GM23248 (cell line): ENCODE measurements around the gene OR8K5.
"Not testable (repeated sequence)": the region's sequence is repeated elsewhere in the genome, so short reads cannot be mapped to it uniquely, and the experiment has no call there.

Source experiments
- EZH2 ChIP-seq: fragments of 200-600 bp; sonication (generic); IDR thresholded peaks from 2 replicates; pipeline ENCODE4 v1.6.1; 2018; ENCODE audit warnings: antibody characterized with exemption, mild to moderate bottlenecking; ENCODE audit not compliant: insufficient read depth, poor library complexity, severe bottlenecking
- EZH2phosphoT487 ChIP-seq: fragments of 200-600 bp; sonication (generic); IDR thresholded peaks from 2 replicates; pipeline ENCODE4 v1.6.1; 2018; ENCODE audit warnings: antibody characterized with exemption, moderate library complexity, mild to moderate bottlenecking, low read depth; ENCODE audit not compliant: insufficient read depth

DNA sequence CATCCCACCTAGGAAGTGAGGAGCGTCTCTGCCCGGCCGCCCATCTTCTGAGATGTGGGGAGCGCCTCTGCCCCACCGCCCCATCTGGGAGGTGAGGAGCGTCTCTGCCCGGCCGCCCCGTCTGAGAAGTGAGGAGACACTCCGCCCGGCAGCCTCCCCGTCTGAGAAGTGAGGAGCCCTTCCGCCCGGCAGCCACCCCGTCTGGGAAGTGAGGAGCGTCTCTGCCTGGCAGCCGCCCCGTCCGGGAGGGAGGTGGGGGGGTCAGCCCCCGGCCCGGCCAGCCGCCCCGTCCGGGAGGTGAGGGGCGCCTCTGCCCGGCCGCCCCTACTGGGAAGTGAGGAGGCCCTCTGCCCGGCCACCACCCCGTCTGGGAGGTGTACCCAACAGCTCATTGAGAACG lies 16.4 kb downstream of the OR8K5 start:
- TF ChIP-seq EZH2phosphoT487, EZH2: not testable (repeated sequence)
